ENCODE data around the gene CPNE5.
"Not testable (repeated sequence)": the region's sequence is repeated elsewhere in the genome, so short reads cannot be mapped to it uniquely, and the experiment has no call there.

Gene CPNE5

DNA sequence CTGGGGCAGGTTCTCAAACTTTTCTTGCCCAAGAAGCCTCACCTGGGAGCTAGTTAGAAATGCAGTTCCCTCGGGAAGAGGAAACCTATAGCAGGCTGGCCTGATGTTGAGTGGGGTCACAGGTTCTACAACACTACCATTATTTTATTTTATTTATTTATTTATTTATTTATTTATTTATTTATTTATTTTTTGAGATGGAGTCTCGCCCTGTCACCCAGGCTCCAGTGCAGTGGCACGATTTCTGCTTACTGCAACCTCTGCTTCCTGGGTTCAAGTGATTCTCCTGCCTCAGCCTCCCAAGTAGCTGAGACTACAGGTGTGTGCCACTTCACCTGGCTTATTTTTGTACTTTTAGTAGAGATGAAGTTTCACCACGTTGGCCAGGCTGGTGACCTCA lies 115.3 kb downstream of the CPNE5 start:
- DNase-seq (ENCODE audit: low spot score): not testable (repeated sequence)

DNA sequence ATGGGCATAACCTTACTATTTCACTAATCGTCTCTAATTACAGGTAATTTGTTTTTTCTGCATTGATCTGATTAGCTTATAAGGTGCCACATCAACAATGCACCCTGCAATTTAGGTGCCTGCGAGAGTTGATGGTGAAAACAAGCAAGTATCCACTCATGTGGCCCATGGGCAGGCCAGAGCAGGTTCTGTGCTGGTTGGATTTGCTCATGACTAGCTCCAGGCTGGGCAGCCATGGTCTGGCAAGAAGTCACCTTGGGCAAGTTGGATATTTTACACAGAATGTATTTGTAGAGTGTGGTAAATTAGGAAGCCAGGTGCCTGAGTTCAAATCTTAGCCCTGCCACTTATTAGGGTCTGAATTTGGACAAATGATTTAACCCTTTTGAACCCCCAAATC lies 116.4 kb downstream of the CPNE5 start:
- no peak for DNase-seq (ENCODE audit: low spot score)

DNA sequence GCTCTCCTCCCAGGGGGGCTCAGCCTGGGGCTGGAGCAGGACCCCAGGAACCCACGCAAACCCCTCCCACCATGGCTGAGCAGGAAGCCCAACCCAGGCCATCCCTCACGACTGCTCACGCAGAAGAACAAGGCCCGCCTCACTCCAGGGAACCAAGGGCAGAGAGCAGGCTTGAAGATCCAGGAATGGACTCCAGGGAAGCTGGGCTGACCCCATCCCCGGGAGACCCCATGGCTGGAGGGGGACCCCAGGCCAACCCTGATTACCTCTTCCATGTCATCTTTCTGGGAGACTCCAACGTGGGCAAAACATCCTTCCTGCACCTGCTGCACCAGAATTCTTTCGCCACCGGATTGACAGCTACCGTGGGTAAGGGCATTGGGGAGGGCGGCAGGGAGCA lies 116.9 kb downstream of the CPNE5 start:
- no peak for DNase-seq (ENCODE audit: low spot score)

DNA sequence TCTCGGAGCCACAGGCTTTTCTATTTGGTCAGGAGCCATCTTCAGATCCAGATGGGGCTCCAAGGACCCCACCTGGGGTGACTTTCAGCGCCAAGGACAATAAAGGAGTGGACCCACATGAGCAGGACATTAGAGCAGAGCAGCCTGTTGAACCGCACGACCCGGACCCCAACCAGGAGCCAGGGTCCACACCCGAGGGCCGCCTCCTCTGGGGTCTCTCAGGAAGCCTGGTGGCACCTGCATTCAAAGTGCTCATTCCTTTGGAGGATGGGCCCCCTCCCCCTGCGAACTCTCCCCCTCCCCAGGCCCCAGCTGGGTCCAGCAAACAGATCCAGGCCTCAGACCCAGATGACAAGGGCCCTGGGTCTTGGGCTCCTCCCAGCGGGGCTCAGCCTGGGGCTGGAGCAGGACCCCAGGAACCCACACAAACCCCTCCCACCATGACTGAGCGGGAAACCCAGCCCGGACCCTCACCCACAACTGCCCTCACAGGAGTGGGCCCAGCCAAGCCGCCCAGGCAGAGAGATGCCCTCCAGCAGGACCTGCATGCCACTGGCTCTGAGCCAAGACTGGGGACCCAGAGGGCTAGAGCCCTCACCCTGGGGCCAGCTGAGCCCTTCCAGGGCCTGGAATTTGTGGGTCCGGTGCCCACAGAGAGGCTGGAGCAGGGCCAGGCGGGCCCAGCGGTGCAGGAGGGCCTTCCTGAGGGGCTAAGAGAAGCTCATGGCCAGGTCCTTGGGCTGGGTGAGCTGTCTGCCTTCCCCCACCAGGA lies 117.7 kb downstream of the CPNE5 start:
- no peak for DNase-seq (ENCODE audit: low spot score)

DNA sequence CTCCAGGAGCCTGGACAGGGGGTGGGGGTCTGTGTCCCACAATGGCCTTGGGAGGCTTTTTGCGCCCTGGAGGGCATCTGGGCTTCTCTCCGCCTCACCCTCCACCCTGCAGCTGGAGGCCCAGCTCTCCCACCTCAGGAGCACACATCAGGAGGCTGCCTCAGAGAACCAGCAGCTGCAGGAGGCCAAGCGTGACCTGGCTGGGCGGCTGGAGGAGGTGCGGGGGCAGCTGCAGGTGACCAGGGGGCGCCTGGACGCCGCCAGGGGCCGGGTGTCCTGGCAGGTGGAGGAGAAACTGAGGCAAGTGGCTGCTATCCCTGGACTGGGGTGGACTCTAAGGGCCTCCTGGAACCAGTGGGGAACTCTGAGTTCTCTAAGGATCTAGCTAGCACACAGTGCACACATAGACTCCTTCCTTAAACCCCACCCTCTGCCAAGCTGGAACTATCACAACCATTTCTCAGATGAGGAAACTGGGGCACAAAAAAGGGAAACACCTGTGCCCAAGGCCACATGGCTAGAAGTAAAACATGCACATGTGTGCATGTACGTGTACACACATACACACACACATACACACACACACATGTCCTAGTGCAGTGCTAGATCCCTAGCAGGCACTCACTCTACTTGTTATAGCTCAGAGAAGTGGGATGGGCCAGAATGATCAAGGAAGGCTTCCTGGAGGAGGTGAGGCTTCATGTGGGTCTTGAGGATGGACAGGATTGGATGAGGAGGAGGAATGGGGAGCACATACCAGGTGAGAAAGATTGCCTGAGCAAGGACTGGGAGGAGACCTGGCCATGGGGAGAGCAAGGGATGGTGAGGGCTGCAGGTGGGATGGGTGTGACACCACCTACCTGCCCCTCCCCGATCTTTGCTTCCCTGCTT lies 118.7 kb downstream of the CPNE5 start:
- no peak for DNase-seq (ENCODE audit: low spot score)

DNA sequence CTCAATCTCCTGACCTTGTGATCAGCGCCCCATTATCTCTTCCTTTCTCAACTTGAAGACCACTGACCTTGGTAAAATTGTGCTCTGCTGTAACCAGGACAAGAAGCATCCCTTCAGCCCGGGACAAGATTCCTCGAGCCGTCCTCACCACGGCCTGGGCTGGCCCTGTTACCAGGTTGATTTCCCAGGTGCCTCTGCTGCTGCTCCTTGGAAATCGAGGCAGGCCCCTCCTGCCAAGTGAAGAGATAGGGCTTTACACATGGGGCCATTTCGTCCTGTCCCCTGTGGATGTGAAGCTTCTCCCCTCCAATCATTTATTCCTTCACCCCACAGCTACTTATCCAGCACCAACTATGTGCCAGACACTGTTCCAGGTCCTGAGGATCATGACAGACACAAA lies 120.1 kb downstream of the CPNE5 start:
- no peak for DNase-seq (ENCODE audit: low spot score)

DNA sequence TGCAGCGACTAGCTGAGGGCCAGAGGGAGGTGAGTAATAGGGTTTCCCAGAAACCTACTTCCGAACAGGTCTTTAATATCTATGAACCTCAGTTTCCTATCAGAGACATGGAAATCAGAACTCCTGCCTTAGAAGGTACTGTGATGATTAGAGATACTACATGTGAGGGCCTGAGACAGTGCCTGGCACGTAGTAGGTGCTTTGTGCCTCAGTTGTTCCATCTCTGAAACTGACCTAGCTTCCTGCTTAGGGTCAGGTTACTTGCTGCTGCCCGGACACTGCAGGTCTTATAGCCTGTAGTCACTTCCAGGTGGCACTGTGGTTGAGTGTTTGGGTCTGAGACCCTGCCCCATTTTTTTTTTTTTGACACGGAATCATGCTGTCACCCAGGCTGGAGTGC lies 120.7 kb downstream of the CPNE5 start:
- DNase-seq (ENCODE audit: low spot score): no peak

DNA sequence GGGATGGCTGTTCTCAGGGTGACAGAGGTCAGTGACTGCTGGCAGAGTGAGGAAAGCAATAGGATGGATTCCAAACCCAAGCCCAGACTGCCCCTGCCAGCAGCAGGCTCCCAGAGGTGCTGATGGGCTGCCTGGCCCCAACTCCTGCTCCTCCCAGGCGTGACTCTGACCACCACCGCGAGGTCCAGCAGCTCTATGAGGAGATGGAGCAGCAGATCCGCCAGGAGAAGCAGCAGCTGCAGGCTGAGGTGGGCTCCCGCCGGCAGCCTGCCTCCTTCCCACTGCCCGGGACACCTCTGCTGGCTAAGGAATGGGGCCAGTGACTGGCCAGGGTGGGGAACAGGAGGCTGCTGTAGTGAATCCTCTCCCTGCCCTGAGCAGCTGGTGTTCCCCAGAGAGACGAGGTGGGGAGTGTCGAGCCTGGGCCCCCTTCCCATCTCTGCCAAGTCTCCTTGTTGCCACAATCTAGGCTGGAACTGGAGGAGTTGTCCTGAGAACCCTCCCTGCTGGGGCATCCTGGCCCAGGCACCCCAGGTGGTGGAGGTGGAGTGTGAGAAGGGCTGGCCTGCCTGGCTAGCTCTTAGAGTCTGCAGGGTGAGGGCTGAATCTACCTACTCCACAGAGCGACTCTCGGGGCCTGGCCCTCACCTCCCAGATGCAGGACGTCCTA lies 121.2 kb downstream of the CPNE5 start:
- DNase-seq (ENCODE audit: low spot score): no peak

DNA sequence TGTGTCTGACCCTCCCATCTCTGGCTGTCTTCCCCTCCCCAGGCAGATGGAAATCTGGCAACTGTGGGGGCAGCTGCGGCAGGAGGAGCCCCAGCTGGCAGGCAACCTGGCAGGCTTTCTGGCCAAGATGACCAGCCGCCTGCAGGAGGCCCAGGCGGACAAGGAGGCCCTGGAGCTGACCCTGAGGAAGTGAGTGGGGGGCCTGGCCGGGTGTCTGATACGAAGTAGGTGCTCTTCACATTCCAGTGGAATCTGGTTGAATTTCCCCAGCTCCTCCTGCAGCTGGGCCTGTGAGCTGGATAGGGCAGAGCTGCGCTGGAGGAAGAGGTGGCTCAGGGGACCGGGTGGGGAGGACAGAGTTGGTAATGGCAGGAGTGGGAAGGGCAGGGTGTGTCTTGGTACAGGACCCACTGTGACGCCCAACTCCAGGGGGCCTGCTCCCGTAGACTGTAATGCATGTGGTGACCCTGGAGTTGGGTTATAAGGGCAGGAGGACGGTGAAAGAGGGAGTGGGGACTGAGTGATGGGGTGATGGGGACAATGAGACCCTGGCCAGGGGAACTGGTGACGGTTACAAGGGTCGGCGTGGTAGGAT lies 121.9 kb downstream of the CPNE5 start:
- no peak for DNase-seq (ENCODE audit: low spot score)

DNA sequence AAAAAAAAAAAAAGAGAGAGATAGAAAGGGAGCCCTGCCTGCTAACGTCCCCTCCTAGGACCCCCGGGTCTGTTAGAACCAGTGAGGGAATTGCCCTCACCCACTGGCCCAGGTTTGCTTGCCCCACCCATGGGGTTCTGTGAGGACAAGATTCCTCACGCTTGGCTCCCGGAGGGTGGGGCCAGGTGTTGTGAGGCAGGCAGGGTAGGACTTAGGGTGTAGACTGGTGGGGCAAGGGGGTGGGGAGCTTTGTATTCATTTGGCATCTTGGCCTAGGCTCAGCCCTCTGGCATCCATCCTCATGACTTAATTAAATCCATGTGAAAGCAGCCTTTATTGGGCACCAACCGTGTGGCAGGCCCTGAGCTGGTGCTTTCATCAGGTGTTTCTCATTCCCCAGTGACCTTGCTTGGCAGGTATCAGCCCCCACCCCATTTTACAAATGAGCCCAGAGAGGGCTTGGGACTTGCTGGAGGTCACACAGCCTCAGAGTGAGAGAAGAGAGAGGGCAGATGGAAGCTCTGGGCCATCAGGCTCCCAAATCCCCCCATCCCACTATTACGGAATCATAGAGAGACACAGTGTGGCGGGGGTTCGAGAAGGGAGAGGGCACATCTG lies 122.7 kb downstream of the CPNE5 start:
- DNase-seq (ENCODE audit: low spot score): no peak

DNA sequence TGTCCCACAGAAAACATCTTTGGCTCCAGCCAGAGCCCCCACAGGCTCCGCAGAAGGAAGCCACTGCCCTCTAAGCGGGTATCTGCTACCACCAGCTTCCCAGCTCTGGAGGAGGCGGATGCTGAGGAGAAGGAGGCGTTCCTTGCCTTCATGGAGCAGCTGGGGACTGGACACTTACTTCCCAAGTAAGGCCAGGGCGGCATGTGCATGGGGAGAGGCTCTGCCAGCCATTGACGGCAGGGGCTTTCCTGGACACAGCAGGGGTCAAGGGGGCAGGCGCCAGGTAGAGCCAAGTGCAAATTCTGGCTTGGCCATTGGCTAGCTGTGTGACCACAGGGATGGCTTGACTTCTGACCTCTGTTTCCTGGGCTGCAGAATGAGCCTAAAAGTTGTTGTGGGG lies 123.8 kb downstream of the CPNE5 start:
- no peak for DNase-seq (ENCODE audit: low spot score)

DNA sequence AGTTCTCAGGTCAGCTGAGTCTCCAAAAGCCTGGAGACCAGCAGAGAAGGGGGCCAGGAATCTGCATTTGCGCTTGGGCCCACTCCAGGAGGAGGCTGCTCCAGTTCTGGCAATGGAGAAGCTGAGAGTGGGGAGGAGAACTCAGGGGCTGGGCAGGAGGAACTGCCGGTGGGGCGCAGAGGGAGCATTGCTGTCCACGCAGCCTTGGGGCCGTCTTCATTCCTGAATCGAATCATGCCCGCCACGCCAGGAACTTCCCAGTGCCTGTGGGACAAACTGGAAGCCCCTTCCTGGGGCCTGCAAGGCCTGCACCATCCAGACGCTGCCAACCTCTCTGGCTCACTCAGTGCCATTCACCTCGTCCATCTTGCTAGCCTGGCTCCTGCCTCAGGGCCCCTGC lies 124.7 kb downstream of the CPNE5 start:
- DNase-seq (ENCODE audit: low spot score): no peak

DNA sequence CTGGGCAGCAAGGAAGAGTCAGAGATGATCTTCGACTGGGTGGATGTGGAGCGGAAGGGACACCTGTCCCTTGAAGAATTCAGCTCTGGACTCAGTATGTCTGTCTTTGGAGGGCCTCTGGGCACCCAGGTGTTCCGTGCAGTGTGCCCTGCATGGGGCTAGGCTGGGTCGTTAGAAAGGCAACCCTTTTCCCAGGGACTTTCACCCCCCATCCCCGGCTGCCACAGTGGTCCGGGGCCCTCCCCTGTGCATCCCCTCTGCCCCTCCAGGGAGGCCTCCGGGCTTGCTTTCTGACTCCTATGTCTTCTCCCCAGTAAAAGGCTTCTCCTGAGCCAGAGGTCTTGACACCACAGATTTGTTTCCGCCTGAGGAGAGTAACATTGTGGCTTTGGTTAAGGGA lies 125.4 kb downstream of the CPNE5 start:
- DNase-seq (ENCODE audit: low spot score): no peak

DNA sequence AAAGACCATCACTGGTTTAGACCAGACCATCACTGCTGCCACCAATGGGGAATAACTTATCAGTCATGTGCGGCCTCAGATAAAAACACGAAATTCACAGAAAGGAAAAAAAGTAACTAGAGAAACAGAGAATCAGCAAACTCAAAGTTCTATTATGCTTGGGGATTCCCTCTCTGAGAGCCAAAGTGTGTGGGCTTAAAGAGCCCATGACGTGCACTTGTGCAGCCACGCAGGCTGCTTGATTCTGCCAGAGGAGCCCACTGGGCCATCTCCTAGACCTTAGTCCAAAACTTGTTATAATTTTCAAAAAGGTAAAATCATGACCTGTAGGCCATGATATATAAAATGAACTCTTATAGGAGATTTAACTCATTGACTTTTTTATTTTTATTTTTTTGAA lies 126.4 kb downstream of the CPNE5 start:
- no peak for DNase-seq (ENCODE audit: low spot score)

DNA sequence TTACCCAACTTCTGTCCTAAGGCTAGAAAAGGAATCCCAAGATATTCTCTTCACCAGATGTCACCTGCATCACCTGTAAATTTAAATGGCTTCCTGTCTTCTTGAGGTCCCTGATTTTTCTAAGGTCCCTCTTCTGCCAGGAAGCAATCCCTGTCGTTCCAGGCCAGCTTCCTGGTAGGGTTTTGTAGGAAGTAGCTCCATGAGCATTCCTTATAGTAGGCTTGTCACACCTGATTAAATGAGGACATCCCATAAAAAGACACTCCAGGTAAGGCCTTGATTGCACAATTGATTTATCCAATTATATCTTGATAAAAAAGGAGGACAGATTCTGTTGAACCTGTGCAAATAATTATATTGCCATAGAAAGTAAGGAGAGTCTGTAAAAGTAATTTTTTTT lies 132.9 kb downstream of the CPNE5 start:
- no peak for DNase-seq (ENCODE audit: low spot score)

DNA sequence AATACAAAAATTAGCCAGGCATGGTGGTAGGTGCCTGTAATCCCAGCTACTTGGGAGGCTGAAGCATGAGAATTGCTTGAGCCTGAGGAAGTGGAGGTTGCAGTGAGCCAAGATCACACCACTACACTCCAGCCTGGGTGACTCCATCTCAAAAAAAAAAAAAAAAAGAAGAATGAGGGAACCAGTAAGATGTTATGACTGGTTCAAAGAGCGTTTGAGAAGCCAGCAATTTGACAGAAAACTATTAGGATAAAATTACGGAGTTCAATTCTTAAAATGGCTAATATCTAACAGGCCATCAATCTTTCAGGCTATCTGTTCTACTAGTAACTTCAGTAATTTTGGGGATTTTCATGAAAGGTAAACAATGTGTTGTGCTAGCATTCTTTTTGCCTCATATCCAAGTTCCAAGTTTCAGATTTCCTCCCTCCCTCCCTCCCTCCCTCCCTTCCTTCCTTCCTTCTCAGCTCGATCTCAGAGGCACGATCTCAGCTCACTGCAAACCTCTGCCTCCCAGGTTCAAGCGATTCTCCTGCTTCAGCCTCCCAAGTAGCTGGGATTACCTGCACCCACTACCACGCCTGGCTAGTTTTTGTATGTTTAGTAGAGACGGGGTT lies 134.2 kb downstream of the CPNE5 start:
- not testable (repeated sequence) for DNase-seq (ENCODE audit: low spot score)

DNA sequence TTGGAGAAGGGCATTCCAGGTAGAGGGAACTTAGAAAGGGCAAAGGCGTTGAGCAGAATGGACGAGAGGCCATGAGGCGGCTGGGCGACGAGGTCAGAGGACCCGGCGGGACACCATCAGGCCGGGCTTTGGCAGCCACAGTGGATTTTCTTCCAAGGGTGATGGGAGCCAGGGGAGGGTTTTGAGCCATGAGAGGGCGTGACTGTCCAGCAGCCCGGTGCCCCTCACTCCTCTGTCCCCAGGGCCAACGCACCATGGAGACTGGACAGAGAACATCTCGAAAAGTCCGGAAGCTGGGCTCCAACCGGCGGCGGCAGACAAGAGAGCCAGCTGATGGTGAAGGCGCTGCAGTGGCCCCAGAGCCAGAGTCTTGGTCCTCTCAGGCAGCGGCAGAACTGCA lies 135.3 kb downstream of the CPNE5 start:
- no peak for DNase-seq (ENCODE audit: low spot score)

DNA sequence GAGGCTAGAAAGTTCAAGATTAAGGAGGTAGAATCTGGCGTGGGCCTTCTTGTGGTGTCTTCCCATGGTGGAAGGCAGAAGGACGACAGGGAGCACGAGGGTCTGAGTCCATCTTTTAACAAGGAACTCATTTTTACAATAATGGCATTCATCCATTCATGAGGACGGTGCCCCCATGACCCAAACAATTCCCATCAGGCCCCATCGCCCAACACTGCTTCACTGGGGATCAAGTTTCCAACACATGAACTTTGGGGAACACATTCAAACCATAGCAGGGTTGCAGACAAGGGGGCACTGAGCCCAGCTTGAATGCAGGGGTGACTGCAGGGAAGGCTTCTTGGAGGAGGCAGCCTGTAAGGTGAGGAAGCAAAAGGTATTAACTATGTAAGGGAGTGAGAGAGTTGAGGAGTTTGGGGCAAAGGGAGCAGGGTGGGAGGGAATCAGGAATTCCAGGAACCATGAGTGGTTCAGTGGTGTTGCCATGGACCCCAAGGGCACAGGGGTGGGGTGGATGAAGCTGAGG lies 136.1 kb downstream of the CPNE5 start:
- no peak for DNase-seq (ENCODE audit: low spot score)

DNA sequence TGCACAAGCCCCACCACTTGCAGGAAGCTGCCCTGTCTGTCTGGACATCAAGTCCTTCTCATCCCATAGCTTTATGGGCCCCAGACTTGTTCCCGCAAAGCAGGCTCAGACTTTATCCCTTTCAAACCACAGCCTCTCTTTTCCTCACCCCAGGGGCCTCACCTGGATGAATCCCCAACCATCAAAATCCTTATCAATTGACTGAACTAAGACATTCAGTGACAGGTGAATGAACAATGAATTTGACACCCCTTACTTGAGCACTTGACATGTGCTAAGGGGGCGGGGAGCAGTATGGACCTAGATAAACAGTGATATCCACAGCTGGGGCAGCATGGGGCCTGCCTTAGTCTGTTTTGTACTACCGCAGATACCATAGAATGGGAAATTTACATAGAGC lies 136.6 kb downstream of the CPNE5 start:
- no peak for DNase-seq (ENCODE audit: low spot score)

DNA sequence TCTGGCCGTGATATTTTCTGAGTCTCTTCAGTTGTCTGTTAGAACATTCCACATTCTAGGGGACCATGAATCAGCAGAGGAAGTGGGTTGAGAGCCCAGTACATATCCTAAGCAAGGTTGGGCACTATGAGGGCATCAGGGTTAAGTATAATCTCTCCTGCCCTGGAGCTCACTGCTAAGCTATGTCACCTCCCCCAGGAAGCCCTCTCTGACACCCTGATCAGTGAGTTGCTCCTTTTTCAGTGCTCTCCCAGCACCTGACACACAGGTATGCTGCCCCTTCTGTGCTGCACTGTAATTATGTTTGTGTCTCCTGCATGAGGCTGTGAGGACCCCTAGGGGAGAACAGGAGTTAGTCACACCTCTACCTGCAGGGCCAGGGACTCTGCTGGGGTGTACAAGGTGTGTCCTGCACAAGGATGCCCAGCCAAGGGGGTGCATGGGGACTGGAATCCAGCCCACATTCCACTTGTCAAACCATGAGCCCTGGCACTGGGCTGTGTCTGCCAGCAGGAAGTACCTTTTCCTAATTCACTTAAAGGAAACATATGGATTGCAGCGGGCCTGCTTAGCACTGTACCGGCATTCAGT lies 137.7 kb downstream of the CPNE5 start:
- no peak for DNase-seq (ENCODE audit: low spot score)

DNA sequence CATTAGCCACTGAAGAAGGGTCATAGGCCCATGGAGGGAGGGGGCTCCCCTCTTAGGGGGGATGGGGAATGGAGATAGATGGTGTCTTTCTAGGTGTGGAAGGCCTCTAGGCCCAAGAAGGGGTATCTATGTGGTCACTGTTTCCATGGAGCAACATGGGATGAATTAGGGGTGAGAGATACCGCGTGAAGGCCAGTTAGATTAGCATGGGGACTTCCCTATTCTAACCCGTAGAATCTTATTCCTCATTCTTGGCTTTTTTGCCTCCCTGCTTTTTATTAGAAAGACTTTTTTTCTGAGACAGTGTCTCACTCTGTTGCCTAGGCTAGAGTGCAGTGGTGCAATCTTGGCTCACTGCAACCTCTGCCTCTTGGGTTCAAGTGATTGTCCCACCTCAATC lies 138.4 kb downstream of the CPNE5 start:
- no peak for DNase-seq (ENCODE audit: low spot score)

Measured in AG20443 (cell line).